K562 (cell line): ENCODE measurements around the gene INCA1. TPM values are rescaled to one million over a fixed set of nuclear protein-coding genes. Genes with fewer than 3 reads are reported as not detected.

ENCODE experiments used
- ATAC-seq: fragments of 200-7000 bp; cut with Tn5 transposase; 3 replicates; pipeline ENCODE4 v1.9.1; 2020; ENCODE audit warnings: moderate library complexity
- BruUV-seq: library from RNA; stranded (reverse); fragments of 400-500 nt; replicated peaks from 2 replicates; lab custom pipeline; 2021; lab: Mats Ljungman, UMichigan
- CTCF ChIA-PET: fragments of 300-600 bp; formaldehyde crosslinking; extraction: SDS; loops from one replicate; lab custom pipeline; 2021; ENCODE audit warnings: low intra/inter-chr PET ratio; lab: Yijun Ruan, JAX
- POLR2A ChIA-PET: fragments of 300-600, 350-650 bp; sonication (Branson Sonifier 250); formaldehyde crosslinking; extraction: SDS; loops from one replicate; lab custom pipeline; 2021; ENCODE audit warnings: antibody characterized with exemption, inconsistent platforms; lab: Yijun Ruan, JAX
- DNase-seq, 4 experiments: peaks; one replicate each; pipeline versions ENCODE4 v3.0.0 to v3.0.0-alpha.2; 2011 to 2018; ENCODE audit warnings: low spot score in 3 of 4, mixed read lengths in 3 of 4; ENCODE audit errors: extremely low read depth in 1 of 4
- FAIRE-seq: peaks from 2 replicates; lab custom pipeline; 2011; peaks lifted over from hg19 to GRCh38; lab: Jason Lieb, UNC
- H2AFZ ChIP-seq: 2 replicates; pipeline ENCODE4 v1.6.0; 2011; ENCODE audit warnings: low read depth, low read length, control low read depth, inconsistent platforms
- H3K27ac ChIP-seq: fragments of 200-600 bp; 3 replicates; pipeline ENCODE4 v1.8.0; 2011; ENCODE audit warnings: low read depth, mild to moderate bottlenecking, control low read depth, inconsistent platforms, low read length, moderate library complexity, mixed read lengths; ENCODE audit errors: extremely low read depth
- H3K27me3 ChIP-seq, 2 experiments: fragments of 300-600 bp in 1 of 2; 2 replicates in 1 of 2; 3 replicates in 1 of 2; pipeline versions ENCODE4 v1.6.0 to v1.8.0; 2011; ENCODE audit warnings: inconsistent platforms in 2 of 2, low read length in 2 of 2, mild to moderate bottlenecking in 1 of 2, mixed read lengths in 1 of 2, moderate library complexity in 1 of 2; ENCODE audit not compliant: control insufficient read depth in 2 of 2, insufficient read depth in 2 of 2
- H3K36me3 ChIP-seq: fragments of 300-600 bp; 3 replicates; pipeline ENCODE4 v1.8.0; 2011; ENCODE audit warnings: mild to moderate bottlenecking, low read length, inconsistent platforms; ENCODE audit not compliant: control insufficient read depth, insufficient read depth
- H3K4me1 ChIP-seq, 2 experiments: fragments of 200-600 bp in 1 of 2; replicated peaks in 1 of 2; 2 replicates in 1 of 2; 3 replicates in 1 of 2; pipeline versions ENCODE4 v1.5.1 to v1.8.0; 2011; ENCODE audit warnings: inconsistent platforms in 2 of 2, low read length in 2 of 2, mild to moderate bottlenecking in 1 of 2, mixed read lengths in 1 of 2, moderate library complexity in 1 of 2; ENCODE audit not compliant: control insufficient read depth in 2 of 2, insufficient read depth in 2 of 2
- H3K4me2 ChIP-seq: 2 replicates; pipeline ENCODE4 v1.6.1; 2011; ENCODE audit warnings: low read length, control low read depth, inconsistent platforms, mixed read lengths; ENCODE audit not compliant: insufficient read depth
- H3K4me3 ChIP-seq: fragments of 200-600 bp; sonication (generic), shearing (Covaris generic); 2 replicates; pipeline ENCODE4 v1.5.1; 2016; ENCODE audit warnings: control low read depth, inconsistent platforms
- H3K79me2 ChIP-seq: fragments of 200-600 bp; 3 replicates; pipeline ENCODE4 v1.8.0; 2011; ENCODE audit warnings: low read length, inconsistent platforms; ENCODE audit not compliant: control insufficient read depth, insufficient read depth
- H3K9ac ChIP-seq, 2 experiments: 2 replicates each; pipeline versions ENCODE4 v1.6.0 to v1.6.1; 2011; ENCODE audit warnings: low read depth in 2 of 2, low read length in 2 of 2, control low read depth in 1 of 2, inconsistent platforms in 1 of 2, mild to moderate bottlenecking in 1 of 2, mixed read lengths in 1 of 2; ENCODE audit not compliant: insufficient read depth in 1 of 2
- H3K9me1 ChIP-seq: one replicate; pipeline ENCODE4 v1.6.0; 2011; ENCODE audit warnings: inconsistent platforms, mild to moderate bottlenecking, low read length, moderate library complexity; ENCODE audit not compliant: control insufficient read depth, insufficient read depth
- H3K9me3 ChIP-seq: replicated peaks from 2 replicates; pipeline ENCODE4 v1.5.1; 2011; ENCODE audit warnings: low read depth, low read length, inconsistent platforms; ENCODE audit not compliant: control insufficient read depth, insufficient read depth
- H4K20me1 ChIP-seq: replicated peaks from 2 replicates; pipeline ENCODE4 v1.6.1; 2011; ENCODE audit warnings: low read length, inconsistent platforms, mixed read lengths; ENCODE audit not compliant: control insufficient read depth, insufficient read depth
- E2F6 ChIP-seq, 2 experiments: IDR thresholded peaks; 2 replicates each; pipeline ENCODE4 v1.6.1; 2011; ENCODE audit warnings: borderline replicate concordance in 1 of 2, control low read depth in 1 of 2, low read depth in 1 of 2, low read length in 1 of 2, mild to moderate bottlenecking in 1 of 2, mixed read lengths in 1 of 2, moderate library complexity in 1 of 2; ENCODE audit not compliant: insufficient read depth in 1 of 2, insufficient read length in 1 of 2, poor library complexity in 1 of 2, severe bottlenecking in 1 of 2; ENCODE audit errors: extremely low read depth in 1 of 2
- EGR1 ChIP-seq: fragments of 450-650 bp; conservative IDR thresholded peaks from 2 replicates; pipeline ENCODE4 v1.6.1; 2017; ENCODE audit warnings: mild to moderate bottlenecking
- FOXM1 ChIP-seq, 2 experiments: fragments of 450-650 bp in 1 of 2; sonication (generic) in 1 of 2; formaldehyde crosslinking in 1 of 2; IDR thresholded peaks; 2 replicates each; pipeline versions ENCODE4 v1.6.1 to v1.9.0; 2017 to 2022; ENCODE audit warnings: low read depth in 2 of 2, mild to moderate bottlenecking in 2 of 2, missing genetic modification reagents in 1 of 2, moderate library complexity in 1 of 2
- JUNB ChIP-seq: fragments of 450-650 bp; formaldehyde crosslinking; conservative IDR thresholded peaks from 2 replicates; pipeline ENCODE4 v1.4.0; 2020; ENCODE audit warnings: mild to moderate bottlenecking
- L3MBTL2 ChIP-seq: fragments of 450-650 bp; IDR thresholded peaks from 2 replicates; pipeline ENCODE4 v1.6.1; 2016; ENCODE audit warnings: mild to moderate bottlenecking, moderate library complexity
- PHF8 ChIP-seq: fragments of 200-600 bp; sonication (generic); IDR thresholded peaks from 2 replicates; pipeline ENCODE4 v1.6.1; 2012; ENCODE audit warnings: mixed run types, mild to moderate bottlenecking, inconsistent platforms, low read length, moderate library complexity, borderline replicate concordance
- PYGO2 ChIP-seq: fragments of 450-650 bp; IDR thresholded peaks from 2 replicates; pipeline ENCODE4 v1.6.1; 2016; ENCODE audit warnings: mild to moderate bottlenecking, missing genetic modification characterization, moderate library complexity, missing compliant biosample characterization
- RAD21 ChIP-seq, 2 experiments: fragments of 250-450 bp in 1 of 2; fragments of 450-650 bp in 1 of 2; sonication (Bioruptor Pico) in 1 of 2; formaldehyde crosslinking in 1 of 2; IDR thresholded peaks in 1 of 2; conservative IDR thresholded peaks in 1 of 2; 2 replicates each; pipeline versions ENCODE4 v1.4.0 to v1.8.0; 2020 to 2022; ENCODE audit warnings: mild to moderate bottlenecking in 2 of 2, moderate library complexity in 1 of 2
- SMC3 ChIP-seq: conservative IDR thresholded peaks from 2 replicates; pipeline ENCODE4 v1.6.1; 2011; ENCODE audit warnings: low read depth, low read length, improper control_type of control experiment; ENCODE audit not compliant: insufficient read depth
- XRCC5 ChIP-seq: fragments of 200-400 bp; formaldehyde crosslinking; IDR thresholded peaks from 2 replicates; pipeline ENCODE4 v1.6.1; 2017; ENCODE audit warnings: low read depth, mild to moderate bottlenecking, low read length
- ZBTB7A ChIP-seq: IDR thresholded peaks from 2 replicates; pipeline ENCODE4 v1.6.1; 2011; ENCODE audit warnings: low read depth, mild to moderate bottlenecking, low read length, moderate library complexity, borderline replicate concordance; ENCODE audit not compliant: control insufficient read depth
- ZNF121 ChIP-seq: sonication (generic); formaldehyde crosslinking; conservative IDR thresholded peaks from 2 replicates; pipeline ENCODE4 v1.8.0; 2022; ENCODE audit warnings: missing genetic modification reagents
- ZNF551 ChIP-seq: fragments of 250-450 bp; sonication (Bioruptor Pico); IDR thresholded peaks from 2 replicates; pipeline ENCODE4 v1.5.0; 2021; ENCODE audit warnings: mild to moderate bottlenecking, moderate library complexity
- ZNF79 ChIP-seq: fragments of 250-450 bp; sonication (Bioruptor Pico); IDR thresholded peaks from 2 replicates; pipeline ENCODE4 v1.4.0; 2020; ENCODE audit warnings: low read depth, mild to moderate bottlenecking, moderate library complexity
- WGBS: fragments of 100-300 bp; shearing (Covaris generic); methylation state at CpG from one replicate; pipeline ENCODE4 v1.1.6; 2016; ENCODE audit warnings: low coverage, mixed read lengths; ENCODE audit not compliant: insufficient coverage; ENCODE audit errors: missing lambda C conversion rate; 5-methylcytosine and 5-hydroxymethylcytosine counted together
- in situ Hi-C: fragments of 300-500 bp; cut with MboI; formaldehyde crosslinking; loops from 4 replicates; pipeline ENCODE4 v1.15.0; 2018; ENCODE audit warnings: inconsistent platforms, mixed read lengths
- intact Hi-C: fragments of 100-400 bp; cut with micrococcal nuclease; formaldehyde crosslinking; loops from 2 replicates; pipeline ENCODE4 v1.14.2; 2022
- polyA plus RNA-seq, 8 experiments: library from polyadenylated mRNA; depleted of rRNA in 4 of 8; stranded (reverse) in 5 of 8; unstranded in 3 of 8; fragments of >200 nt; fragmentation: Nextera tagmentation in 2 of 8; fragmentation: Illumina TruSeq in 1 of 8; extraction: Ambion mirVana in 2 of 8; extraction: Trizol in 1 of 8; gene quantifications; 2 replicates each; pipeline versions ENCODE4 v1.2.1 to v1.2.3, GENCODE V29; 2011 to 2014; ENCODE audit warnings: inconsistent platforms in 1 of 8, missing spikeins in 1 of 8
- total RNA-seq, 7 experiments: library from RNA; depleted of rRNA in 6 of 7; stranded (reverse); fragments of >200 nt in 6 of 7; fragmentation: Illumina TruSeq in 2 of 7; extraction: Trizol in 2 of 7; gene quantifications; 2 replicates each; pipeline versions ENCODE4 v1.2.1 to v1.2.3, GENCODE V29; 2011 to 2021; ENCODE audit warnings: low replicate concordance in 1 of 7
- TF ChIP-seq, protein P1 (sequence below): sonication (generic); formaldehyde crosslinking; IDR thresholded peaks from 2 replicates; pipeline ENCODE4 v1.8.0; 2022; ENCODE audit warnings: missing genetic modification reagents, mild to moderate bottlenecking, moderate library complexity, borderline replicate concordance

The INCA1 gene
- total and polyA plus RNA-seq, 9 of the 15 experiments (the other 6 are each of a cell fraction or from before 2014, with no cell fraction given) = 0.08 to 0.50 (median 0.13) TPM; not detected in 4

DNA sequence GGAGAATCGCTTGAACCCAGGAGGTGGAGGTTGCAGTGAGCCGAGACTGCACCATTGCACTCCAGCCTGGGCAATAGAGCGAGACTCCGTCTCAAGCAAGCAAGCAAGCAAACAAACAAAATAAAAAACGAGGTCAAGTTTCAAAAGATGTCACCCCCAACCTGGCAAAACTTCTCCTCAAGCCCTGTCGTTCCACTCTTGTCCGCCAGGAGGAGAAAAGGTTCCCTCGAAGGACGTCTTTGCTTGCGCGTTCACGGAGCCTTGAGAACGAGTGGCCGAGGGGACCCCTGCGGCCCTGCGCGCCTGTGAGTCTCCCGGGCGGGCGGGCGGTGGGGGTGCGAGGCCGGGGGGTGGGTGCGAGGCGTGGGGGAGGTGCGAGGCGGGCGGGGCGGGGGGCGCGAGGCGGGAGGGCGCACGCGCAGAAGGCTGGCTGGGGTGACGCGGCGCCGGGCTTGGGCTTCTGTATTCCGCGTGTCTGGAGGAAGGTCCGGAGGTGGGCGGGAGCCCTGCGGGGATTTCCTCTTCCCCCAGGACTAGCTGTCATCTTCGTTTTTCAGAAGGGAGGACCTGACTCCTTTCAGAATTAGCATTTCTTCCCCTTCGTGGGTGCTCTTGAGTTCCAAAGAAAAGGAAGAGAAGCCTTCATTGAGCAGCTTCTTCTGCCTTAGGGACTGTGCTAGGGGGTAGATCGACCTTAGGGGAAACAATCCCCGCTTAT, 34.2 kb upstream of the INCA1 start:
- H3K9ac ChIP-seq = peak overlapping the region in 1 of 2 experiments; percentile 46; a peak in 3 of 4 replicates
- in situ Hi-C loops = no loop called here
- 4% methylated on average over 10 of the region's 48 CpGs for WGBS
- TF ChIP-seq JUNB (CRISPR knock-in tag) = no peak
- no peak for TF ChIP-seq ZNF551
- TF ChIP-seq XRCC5 = no peak
- TF ChIP-seq ZNF79 (CRISPR knock-in tag) = no peak
- TF ChIP-seq RAD21 (CRISPR knock-in tag; conservative IDR thresholded peaks at IDR 0.05 in 1 of 2, IDR thresholded peaks at IDR 0.05 in 1 of 2) = peak; percentile 19 to 34; a peak in 2 of 4 replicates
- no peak for TF ChIP-seq FOXM1 (IDR thresholded peaks at IDR 0.05; ENCODE audit: low read depth)
- TF ChIP-seq FOXM1 (CRISPR knock-in tag; IDR thresholded peaks at IDR 0.05; ENCODE audit: low read depth) = no peak
- TF ChIP-seq, protein P1, sequence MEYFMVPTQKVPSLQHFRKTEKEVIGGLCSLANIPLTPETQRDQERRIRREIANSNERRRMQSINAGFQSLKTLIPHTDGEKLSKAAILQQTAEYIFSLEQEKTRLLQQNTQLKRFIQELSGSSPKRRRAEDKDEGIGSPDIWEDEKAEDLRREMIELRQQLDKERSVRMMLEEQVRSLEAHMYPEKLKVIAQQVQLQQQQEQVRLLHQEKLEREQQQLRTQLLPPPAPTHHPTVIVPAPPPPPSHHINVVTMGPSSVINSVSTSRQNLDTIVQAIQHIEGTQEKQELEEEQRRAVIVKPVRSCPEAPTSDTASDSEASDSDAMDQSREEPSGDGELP (CRISPR knock-in tag) = peak; percentile 38; the same call in 1 of the 2 replicates
- TF ChIP-seq ZBTB7A = peak; percentile 71
- peak; percentile 53 to 80 for TF ChIP-seq E2F6 (IDR thresholded peaks at IDR 0.05; ENCODE audit: borderline replicate concordance in 1 of 2, extremely low read depth in 1 of 2, insufficient read depth in 1 of 2, insufficient read length in 1 of 2, low read depth in 1 of 2, low read length in 1 of 2, poor library complexity in 1 of 2, severe bottlenecking in 1 of 2)
- peak; percentile 52 for TF ChIP-seq SMC3
- no peak for TF ChIP-seq PYGO2 (tag)
- TF ChIP-seq PHF8 = peak; percentile 6; the same call in 1 of the 2 replicates
- TF ChIP-seq EGR1 = peak; percentile 31; the same call in 1 of the 2 replicates
- TF ChIP-seq L3MBTL2 = peak; percentile 72
- TF ChIP-seq ZNF121 (CRISPR knock-in tag) = 0 out of 2 replicates have a peak, but pooled peaks have one; percentile 14

More for the DNA sequence above, 34.2 kb upstream of the INCA1 start:
- Histone ChIP-seq H4K20me1 (no peaks in the 10 kb centered on the region), H3K4me2 (peak overlapping the region; percentile 69), H3K9me1 (no peaks in the 10 kb centered on the region), H3K4me3 (peak overlapping the region; percentile 23; the same call in 1 of the 2 replicates), H3K79me2 (no peaks in the 10 kb centered on the region), H3K27ac (peak overlapping the region; percentile 45; the same call in 1 of the 3 replicates), H3K9me3 (no peaks in the 10 kb centered on the region), H3K27me3 (no peaks in the 10 kb centered on the region; a peak in 1 of 5 replicates), H3K36me3 (no peaks in the 10 kb centered on the region), H2AFZ (peak overlapping the region; percentile 97), H3K4me1 (peaks cover 0 to 6% of the 10 kb centered on the region in 2 experiments; a peak in 3 of 5 replicates)
- FAIRE-seq (peak; percentile 96), DNase-seq (peak; percentile 79 to 87 (median 85)), ATAC-seq (peak; percentile 90)
- POLR2A ChIA-PET = interaction anchor here (0.6 to 0.7 kb wide), 4 partner anchors 12 to 269 kb away, joined by 3 read pairs; partner anchors contain the start of genes RNF167 and SLC25A11
- no TSS peak for BruUV-seq
- CTCF ChIA-PET = interaction anchor here (0.9 kb wide), 1 partner anchor 31 kb away, joined by 5 read pairs; no protein-coding TSS in a partner anchor
- intact Hi-C loops = no loop called here
